Endothelial cell of umbilical vein (primary cell): Measurements from ENCODE around the gene GALNT2. TPM values are rescaled to one million over a fixed set of nuclear protein-coding genes. Genes with fewer than 3 reads are reported as not detected.

Experiments used
- BruUV-seq: library from RNA; stranded (reverse); fragments of 400-500 nt; replicated peaks from 2 replicates; lab custom pipeline; 2021; lab: Mats Ljungman, UMichigan
- CTCF ChIA-PET: fragments of 300-600, 350-600 bp; sonication (Branson Sonifier 250); formaldehyde crosslinking; loops from one replicate; lab custom pipeline; 2021; ENCODE audit warnings: antibody characterized with exemption, inconsistent platforms; lab: Charles Lee
- POLR2A ChIA-PET: fragments of 300-600, 350-600 bp; sonication (Branson Sonifier 250); formaldehyde crosslinking; loops from one replicate; lab custom pipeline; 2021; ENCODE audit warnings: antibody characterized with exemption, inconsistent platforms; lab: Charles Lee
- DNase-seq: peaks from one replicate; pipeline ENCODE4 v3.0.0-alpha.2; 2011; ENCODE audit warnings: low read depth, low spot score
- FAIRE-seq: peaks from 2 replicates; lab custom pipeline; 2011; peaks lifted over from hg19 to GRCh38; lab: Jason Lieb, UNC
- H2AFZ ChIP-seq: 2 replicates; pipeline ENCODE4 v1.6.0; 2012; ENCODE audit warnings: low read depth, low read length, control low read depth, inconsistent platforms
- H3K27ac ChIP-seq: 2 replicates; pipeline ENCODE4 v1.5.1; 2011; ENCODE audit warnings: low read depth, mild to moderate bottlenecking, control low read depth, low read length, moderate library complexity; ENCODE audit not compliant: insufficient read depth
- H3K27me3 ChIP-seq, 2 experiments: 2 replicates each; pipeline versions ENCODE4 v1.6.0 to v1.6.1; 2011; ENCODE audit warnings: low read length in 2 of 2, mixed read lengths in 1 of 2; ENCODE audit not compliant: control insufficient read depth in 2 of 2, insufficient read depth in 2 of 2
- H3K36me3 ChIP-seq, 2 experiments: 2 replicates in 1 of 2; 3 replicates in 1 of 2; pipeline ENCODE4 v1.5.1; 2011; ENCODE audit warnings: low read length in 2 of 2, mild to moderate bottlenecking in 1 of 2, moderate library complexity in 1 of 2; ENCODE audit not compliant: control insufficient read depth in 2 of 2, insufficient read depth in 2 of 2; ENCODE audit errors: extremely low read depth in 1 of 2
- H3K4me1 ChIP-seq: 3 replicates; pipeline ENCODE4 v1.5.1; 2011; ENCODE audit warnings: mild to moderate bottlenecking, low read length; ENCODE audit not compliant: control insufficient read depth, insufficient read depth; ENCODE audit errors: extremely low read depth
- H3K4me2 ChIP-seq: 2 replicates; pipeline ENCODE4 v1.6.1; 2011; ENCODE audit warnings: low read length, control low read depth, mixed read lengths; ENCODE audit not compliant: insufficient read depth
- H3K4me3 ChIP-seq, 3 experiments: fragments of 200-600 bp in 1 of 3; sonication (generic), shearing (Covaris generic) in 1 of 3; replicated peaks in 1 of 3; 2 replicates each; pipeline ENCODE4 v1.5.1; 2011 to 2016; ENCODE audit warnings: control low read depth in 3 of 3, low read length in 3 of 3, mild to moderate bottlenecking in 2 of 3, inconsistent platforms in 1 of 3, low read depth in 1 of 3, moderate library complexity in 1 of 3; ENCODE audit not compliant: insufficient read depth in 1 of 3
- H3K79me2 ChIP-seq: 2 replicates; pipeline ENCODE4 v1.6.0; 2012; ENCODE audit warnings: low read length, inconsistent platforms; ENCODE audit not compliant: control insufficient read depth, insufficient read depth
- H3K9ac ChIP-seq: replicated peaks from 2 replicates; pipeline ENCODE3; 2011; ENCODE audit warnings: low read length, control low read depth; ENCODE audit not compliant: insufficient read depth; ENCODE audit errors: extremely low read depth
- H3K9me1 ChIP-seq: replicated peaks from 3 replicates; pipeline ENCODE4 v1.6.0; 2011; ENCODE audit warnings: mild to moderate bottlenecking, low read length; ENCODE audit not compliant: control insufficient read depth, insufficient read depth; ENCODE audit errors: extremely low read depth
- H3K9me3 ChIP-seq: replicated peaks from 2 replicates; pipeline ENCODE4 v1.5.1; 2012; ENCODE audit warnings: low read length, inconsistent platforms; ENCODE audit not compliant: control insufficient read depth, insufficient read depth
- H4K20me1 ChIP-seq: replicated peaks from 2 replicates; pipeline ENCODE3; 2011; ENCODE audit warnings: mild to moderate bottlenecking, low read length; ENCODE audit not compliant: control insufficient read depth, insufficient read depth; ENCODE audit errors: extremely low read depth
- EZH2 ChIP-seq: IDR thresholded peaks from 2 replicates; pipeline ENCODE4 v1.6.1; 2012; ENCODE audit warnings: borderline replicate concordance, low read depth, mild to moderate bottlenecking, moderate library complexity, low read length, inconsistent platforms; ENCODE audit not compliant: severe bottlenecking
- FOS ChIP-seq: IDR thresholded peaks from 2 replicates; pipeline ENCODE4 v1.6.1; 2011; ENCODE audit warnings: mild to moderate bottlenecking, low read length, moderate library complexity, borderline replicate concordance; ENCODE audit not compliant: insufficient read depth
- GATA2 ChIP-seq: IDR thresholded peaks from 2 replicates; pipeline ENCODE4 v1.7.0; 2011; ENCODE audit warnings: low read depth, mild to moderate bottlenecking, moderate library complexity, mixed read lengths, low read length; ENCODE audit not compliant: insufficient read length, insufficient read depth
- JUN ChIP-seq: IDR thresholded peaks from 2 replicates; pipeline ENCODE4 v1.6.1; 2011; ENCODE audit warnings: borderline replicate concordance, low read depth; ENCODE audit not compliant: insufficient read length, insufficient read depth
- MYC ChIP-seq: IDR thresholded peaks from one replicate; pipeline ENCODE4 v1.6.1; 2011; ENCODE audit warnings: mild to moderate bottlenecking, low read depth, low read length
- POLR2A ChIP-seq: IDR thresholded peaks from 2 replicates; pipeline ENCODE4 v1.6.1; 2012; ENCODE audit warnings: low read depth, mild to moderate bottlenecking, control low read depth, low read length
- POLR2AphosphoS5 ChIP-seq: IDR thresholded peaks from 2 replicates; pipeline ENCODE4 v1.6.1; 2012; ENCODE audit warnings: low read depth, mild to moderate bottlenecking, control low read depth, low read length, moderate library complexity; ENCODE audit not compliant: insufficient read depth
- dilution Hi-C: fragments of 300-500 bp; cut with MboI; formaldehyde crosslinking; loops from one replicate; pipeline ENCODE4 v1.15.0; 2019; ENCODE audit warnings: low sequenced_read_pairs; ENCODE audit not compliant: extremely low pct_ligation_motif_present
- intact Hi-C: fragments of 100-400 bp; cut with micrococcal nuclease; formaldehyde crosslinking; loops from one replicate; pipeline ENCODE4 v1.10.0; 2022
- polyA plus RNA-seq, 4 experiments: library from polyadenylated mRNA; depleted of rRNA in 3 of 4; stranded (reverse) in 3 of 4; unstranded in 1 of 4; fragments of >200 nt; gene quantifications; 2 replicates each; pipeline versions ENCODE4 v1.2.1 to v1.2.3, GENCODE V29; 2011 to 2012; ENCODE audit warnings: missing spikeins in 1 of 4
- total RNA-seq: library from RNA; stranded (reverse); gene quantifications from 2 replicates; pipeline ENCODE4 v1.2.3, GENCODE V29; 2021
- TF ChIP-seq, protein P1 (sequence below), 2 donors: IDR thresholded peaks; 1 replicate in 1 of 2; 2 replicates in 1 of 2; pipeline ENCODE4 v1.5.1; 2011; ENCODE audit warnings: low read length in 2 of 2, mild to moderate bottlenecking in 2 of 2, moderate library complexity in 2 of 2, control low read depth in 1 of 2, inconsistent platforms in 1 of 2, low read depth in 1 of 2; ENCODE audit not compliant: insufficient read depth in 1 of 2; ENCODE audit errors: extremely low read depth in 1 of 2
- TF ChIP-seq, protein P2 (sequence below): IDR thresholded peaks from 2 replicates; pipeline ENCODE4 v1.6.1; 2011; ENCODE audit not compliant: insufficient read depth, insufficient read length

GALNT2 gene
- total and polyA plus RNA-seq, 2 donors (not counting 3 experiments of a cell fraction or from before 2014, with no cell fraction given): 56.3 to 77.5 TPM

DNA sequence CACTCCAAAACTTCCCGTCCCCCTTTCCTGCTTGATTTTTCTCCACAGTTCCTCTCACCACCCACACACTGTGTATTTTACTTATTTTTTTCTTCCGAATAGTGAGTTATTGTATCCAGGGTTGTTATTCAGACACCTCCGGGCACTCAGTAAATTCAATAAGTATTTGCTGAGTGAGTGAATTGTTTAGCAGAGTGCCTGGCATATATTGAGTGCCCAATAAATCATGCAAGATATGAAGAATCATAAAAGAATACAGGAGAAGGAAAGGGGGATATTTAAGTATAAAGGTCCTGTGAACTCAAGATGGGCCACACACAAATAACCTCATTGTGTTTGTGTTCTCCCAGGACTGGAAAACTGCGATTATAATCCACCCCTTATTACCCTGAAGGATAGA, 139.9 kb downstream of the GALNT2 start:
- POLR2A ChIA-PET: no interaction called here
- BruUV-seq: no TSS peak

More for the DNA sequence above, 139.9 kb downstream of the GALNT2 start:
- Histone ChIP-seq H4K20me1 (no peaks in the 10 kb centered on the region), H3K4me3 (no peak overlapping the region), H3K27ac (no peak overlapping the region), H3K9me3 (no peaks in the 10 kb centered on the region), H3K4me2 (no peak overlapping the region), H3K9ac (no peak overlapping the region), H3K9me1 (no peaks in the 10 kb centered on the region), H3K79me2 (peaks cover under 1% of the 10 kb centered on the region), H3K4me1 (peaks cover 38% of the 10 kb centered on the region), H3K36me3 (no peaks in the 10 kb centered on the region), H2AFZ (no peak overlapping the region), H3K27me3 (no peaks in the 10 kb centered on the region)
- dilution Hi-C loops (no loop called here), intact Hi-C loops (loop anchor here (5.0 kb wide), 1 partner anchor 650 kb away; the partner anchor contains the start of gene ABCB10)
- DNase-seq (peak; percentile 23), FAIRE-seq (no peak)
- TF ChIP-seq, protein P1, sequence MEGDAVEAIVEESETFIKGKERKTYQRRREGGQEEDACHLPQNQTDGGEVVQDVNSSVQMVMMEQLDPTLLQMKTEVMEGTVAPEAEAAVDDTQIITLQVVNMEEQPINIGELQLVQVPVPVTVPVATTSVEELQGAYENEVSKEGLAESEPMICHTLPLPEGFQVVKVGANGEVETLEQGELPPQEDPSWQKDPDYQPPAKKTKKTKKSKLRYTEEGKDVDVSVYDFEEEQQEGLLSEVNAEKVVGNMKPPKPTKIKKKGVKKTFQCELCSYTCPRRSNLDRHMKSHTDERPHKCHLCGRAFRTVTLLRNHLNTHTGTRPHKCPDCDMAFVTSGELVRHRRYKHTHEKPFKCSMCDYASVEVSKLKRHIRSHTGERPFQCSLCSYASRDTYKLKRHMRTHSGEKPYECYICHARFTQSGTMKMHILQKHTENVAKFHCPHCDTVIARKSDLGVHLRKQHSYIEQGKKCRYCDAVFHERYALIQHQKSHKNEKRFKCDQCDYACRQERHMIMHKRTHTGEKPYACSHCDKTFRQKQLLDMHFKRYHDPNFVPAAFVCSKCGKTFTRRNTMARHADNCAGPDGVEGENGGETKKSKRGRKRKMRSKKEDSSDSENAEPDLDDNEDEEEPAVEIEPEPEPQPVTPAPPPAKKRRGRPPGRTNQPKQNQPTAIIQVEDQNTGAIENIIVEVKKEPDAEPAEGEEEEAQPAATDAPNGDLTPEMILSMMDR (IDR thresholded peaks at IDR 0.05; ENCODE audit: extremely low read depth in 1 of 2, insufficient read depth in 1 of 2, low read depth in 1 of 2, low read length in 2 of 2): no peak
- TF ChIP-seq, protein P2, sequence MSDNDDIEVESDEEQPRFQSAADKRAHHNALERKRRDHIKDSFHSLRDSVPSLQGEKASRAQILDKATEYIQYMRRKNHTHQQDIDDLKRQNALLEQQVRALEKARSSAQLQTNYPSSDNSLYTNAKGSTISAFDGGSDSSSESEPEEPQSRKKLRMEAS: no peak
- TF ChIP-seq JUN: no peak
- TF ChIP-seq FOS: no peak
- no peak for TF ChIP-seq GATA2
- no peak for TF ChIP-seq MYC
- TF ChIP-seq POLR2A: no peak
- TF ChIP-seq POLR2AphosphoS5: no peak
- no peak for TF ChIP-seq EZH2
- CTCF ChIA-PET: interaction anchor here (1.0 to 2.8 kb wide), 2 partner anchors 8 to 546 kb away, joined by 3 to 41 read pairs; no protein-coding TSS in a partner anchor
